SKM-1 (cell line): ENCODE results near the gene FASTKD2.
"Not testable (repeated sequence)": the region's sequence is repeated elsewhere in the genome, so short reads cannot be mapped to it uniquely, and the experiment has no call there.

ENCODE experiments used
- DNase-seq: peaks from one replicate; lab custom pipeline; 2025; ENCODE audit not compliant: unreplicated experiment; lab: John Stamatoyannopoulos, UW

FASTKD2 gene

DNA sequence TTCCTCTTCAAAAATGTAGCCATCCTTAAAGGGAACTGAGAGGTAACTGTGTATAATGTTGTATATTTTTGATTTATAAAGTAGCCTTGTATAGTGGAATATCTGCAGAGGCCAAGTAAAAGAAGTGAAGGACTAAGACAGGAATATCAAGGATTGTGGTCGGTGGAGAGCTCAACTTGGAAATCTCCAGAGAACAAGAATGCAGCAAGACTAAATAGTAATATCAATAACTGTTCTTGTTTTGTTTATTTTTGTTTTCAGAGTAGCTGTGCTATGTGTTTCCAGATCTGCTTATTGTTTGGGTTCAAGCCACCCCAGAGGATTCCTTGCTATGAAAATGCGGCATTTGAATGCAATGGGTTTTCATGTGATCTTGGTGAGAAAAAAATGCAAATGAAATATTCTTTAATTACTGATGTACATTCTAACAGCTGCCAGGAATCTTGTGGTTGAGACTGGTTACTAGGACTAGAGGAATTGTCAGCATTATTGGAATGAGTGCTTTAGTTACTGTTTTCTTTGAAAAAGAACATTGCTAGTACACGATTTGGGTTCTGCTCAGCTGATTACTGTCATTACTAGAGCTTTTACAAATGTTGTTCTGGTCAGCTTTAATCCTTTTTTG, 25.0 kb downstream of the FASTKD2 start:
- DNase-seq: no peak

DNA sequence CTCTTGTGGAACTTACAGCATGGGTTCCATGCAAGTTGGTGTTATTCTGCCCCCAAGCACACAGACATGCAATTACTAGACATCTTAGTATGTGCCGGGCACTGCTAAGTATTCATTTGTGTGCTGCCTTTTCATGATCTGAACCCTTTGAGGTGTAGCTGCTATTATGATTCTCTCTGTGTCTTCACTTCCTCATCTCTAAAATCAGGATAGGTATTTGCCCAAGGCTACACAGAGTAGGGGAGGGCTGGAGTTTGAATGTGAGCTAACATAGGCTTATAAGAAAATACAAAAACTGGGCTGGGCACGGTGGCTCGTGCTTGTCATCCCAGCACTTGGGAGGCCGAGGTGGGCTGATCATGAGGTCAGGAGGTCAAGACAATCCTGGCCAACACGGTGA, 27.2 kb downstream of the FASTKD2 start:
- DNase-seq: no peak

DNA sequence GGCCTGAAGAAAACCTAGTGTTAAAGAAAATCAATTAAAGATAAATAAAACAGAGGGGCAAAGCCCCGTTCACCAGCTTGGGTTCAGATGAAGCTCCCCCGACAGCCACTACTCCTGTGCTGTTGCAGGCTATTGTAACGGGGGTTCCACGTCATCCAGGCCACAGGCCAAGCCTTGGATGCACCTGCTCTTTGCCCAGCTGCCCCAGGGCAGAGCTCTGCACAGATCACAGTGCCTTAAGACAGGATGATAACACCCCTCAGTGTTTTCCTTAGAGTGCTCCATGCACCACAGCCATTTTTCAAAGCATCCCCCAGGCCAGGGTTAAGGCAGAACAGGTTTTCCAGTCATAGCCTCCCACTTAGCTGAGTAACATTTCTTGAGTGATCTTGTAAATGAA, 32.0 kb downstream of the FASTKD2 start:
- DNase-seq: no peak

DNA sequence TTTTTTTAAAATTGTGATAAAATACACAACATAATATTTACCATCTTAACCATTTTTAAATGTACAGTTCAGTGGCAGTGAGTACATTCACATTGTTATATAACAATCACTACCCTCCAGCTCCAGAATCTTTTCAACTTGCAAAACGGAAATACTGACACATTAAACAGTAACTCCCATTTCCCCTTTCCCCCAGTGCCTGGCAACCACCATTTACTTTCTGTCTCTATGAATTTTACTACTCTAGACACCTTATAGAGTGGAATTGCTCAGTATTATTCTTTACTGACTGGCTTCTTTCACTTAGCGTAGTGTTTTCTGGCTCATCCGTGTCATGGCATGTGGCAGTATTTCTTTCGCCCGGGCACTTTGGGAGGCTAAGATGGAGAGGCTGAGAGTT, 32.6 kb downstream of the FASTKD2 start:
- no peak for DNase-seq

DNA sequence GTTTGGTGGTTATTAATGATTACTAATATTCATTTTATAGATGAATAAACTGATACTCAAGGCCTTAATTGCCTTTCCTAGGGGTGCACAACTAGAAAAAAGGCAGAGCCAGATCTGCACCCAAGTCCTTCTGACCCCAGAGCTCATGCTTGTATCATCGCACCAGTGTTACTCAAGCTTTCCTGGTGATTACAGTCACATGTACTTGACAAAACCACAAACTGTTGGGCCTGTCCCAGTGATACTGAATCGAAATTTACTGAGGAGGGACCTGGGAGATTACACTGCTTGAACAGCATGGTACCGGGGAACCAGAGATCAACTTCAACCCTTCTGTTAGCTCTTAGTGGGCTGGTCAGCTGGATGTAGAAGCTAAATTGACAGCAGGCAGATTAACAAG, 33.7 kb downstream of the FASTKD2 start:
- DNase-seq: no peak

DNA sequence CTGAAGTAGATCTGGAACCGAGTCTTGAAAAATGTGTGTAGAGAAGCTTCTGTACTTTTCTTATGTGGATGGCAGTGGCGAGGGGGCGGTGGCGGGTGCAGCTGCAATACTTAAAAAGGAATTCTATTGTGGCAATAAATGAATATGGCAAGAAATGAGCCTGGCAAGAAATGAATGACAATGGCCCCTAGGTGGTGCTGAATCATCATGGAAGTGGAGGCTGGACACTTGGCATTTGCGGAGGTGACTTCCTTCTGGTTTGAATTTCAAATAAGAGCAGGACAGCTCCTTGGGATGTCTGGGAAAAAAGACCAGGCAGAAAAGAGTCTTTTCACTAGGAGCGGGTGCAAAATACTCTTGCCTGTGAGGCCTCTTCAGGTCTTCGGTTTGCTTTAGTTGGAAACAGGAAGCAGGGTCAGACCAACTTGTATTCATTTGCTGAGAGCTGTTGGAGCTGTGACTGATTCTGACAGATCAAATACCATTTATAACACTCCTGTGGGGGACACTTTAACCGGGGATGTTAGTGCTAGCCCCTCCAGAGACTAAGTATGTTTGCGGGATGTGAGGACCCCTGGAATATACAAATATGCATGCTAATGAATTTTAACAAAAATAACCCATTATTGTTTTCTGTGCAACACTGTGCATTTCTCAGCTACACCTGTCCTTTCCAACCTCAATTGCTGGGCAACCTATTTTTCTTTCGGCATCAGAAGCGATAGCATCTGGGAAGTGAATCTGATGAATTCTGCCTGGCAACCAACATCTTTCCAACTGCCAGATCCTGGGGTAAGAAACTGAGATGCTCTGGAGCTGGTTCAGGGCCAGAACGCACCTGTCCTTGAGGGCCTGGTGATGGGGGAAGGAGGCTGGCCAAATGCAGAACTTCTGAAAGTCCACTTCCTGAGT, 35.4 kb downstream of the FASTKD2 start:
- peak; percentile 42 for DNase-seq

DNA sequence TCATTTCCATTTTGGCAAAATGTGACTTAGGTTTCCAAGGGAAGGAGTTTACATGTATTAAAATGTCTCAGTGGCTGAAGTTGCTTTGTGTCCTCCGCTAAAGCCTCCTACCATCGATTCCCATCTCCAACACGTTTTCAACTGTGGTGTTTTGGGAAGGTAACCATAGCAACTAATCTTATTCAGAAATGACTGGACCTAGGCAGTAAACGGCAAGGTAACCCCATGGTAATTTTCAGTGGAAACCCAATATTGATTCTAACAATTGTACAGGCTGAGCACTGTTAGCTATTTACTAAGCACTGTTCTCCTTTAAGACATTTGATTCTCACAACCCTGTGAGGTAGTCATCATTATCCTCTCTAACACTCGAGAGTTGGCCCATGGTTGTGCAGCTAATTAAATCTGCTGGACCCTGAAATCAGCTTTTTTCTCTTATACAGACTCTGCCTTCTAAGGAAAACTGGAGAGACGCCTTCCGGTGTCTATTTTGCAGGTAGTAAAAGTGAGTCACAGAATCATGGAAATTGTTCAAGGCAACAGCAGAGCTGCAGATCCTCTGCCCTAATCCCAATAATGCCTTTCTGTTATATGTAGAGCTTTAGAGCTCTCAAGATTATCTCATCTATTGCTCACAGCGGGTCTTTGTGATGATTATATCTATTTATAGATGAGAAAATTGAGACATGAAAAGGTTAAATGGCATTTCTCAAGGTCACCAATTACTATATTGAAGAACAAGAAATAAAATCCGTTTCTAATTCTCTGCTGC, 36.2 kb downstream of the FASTKD2 start:
- no peak for DNase-seq

DNA sequence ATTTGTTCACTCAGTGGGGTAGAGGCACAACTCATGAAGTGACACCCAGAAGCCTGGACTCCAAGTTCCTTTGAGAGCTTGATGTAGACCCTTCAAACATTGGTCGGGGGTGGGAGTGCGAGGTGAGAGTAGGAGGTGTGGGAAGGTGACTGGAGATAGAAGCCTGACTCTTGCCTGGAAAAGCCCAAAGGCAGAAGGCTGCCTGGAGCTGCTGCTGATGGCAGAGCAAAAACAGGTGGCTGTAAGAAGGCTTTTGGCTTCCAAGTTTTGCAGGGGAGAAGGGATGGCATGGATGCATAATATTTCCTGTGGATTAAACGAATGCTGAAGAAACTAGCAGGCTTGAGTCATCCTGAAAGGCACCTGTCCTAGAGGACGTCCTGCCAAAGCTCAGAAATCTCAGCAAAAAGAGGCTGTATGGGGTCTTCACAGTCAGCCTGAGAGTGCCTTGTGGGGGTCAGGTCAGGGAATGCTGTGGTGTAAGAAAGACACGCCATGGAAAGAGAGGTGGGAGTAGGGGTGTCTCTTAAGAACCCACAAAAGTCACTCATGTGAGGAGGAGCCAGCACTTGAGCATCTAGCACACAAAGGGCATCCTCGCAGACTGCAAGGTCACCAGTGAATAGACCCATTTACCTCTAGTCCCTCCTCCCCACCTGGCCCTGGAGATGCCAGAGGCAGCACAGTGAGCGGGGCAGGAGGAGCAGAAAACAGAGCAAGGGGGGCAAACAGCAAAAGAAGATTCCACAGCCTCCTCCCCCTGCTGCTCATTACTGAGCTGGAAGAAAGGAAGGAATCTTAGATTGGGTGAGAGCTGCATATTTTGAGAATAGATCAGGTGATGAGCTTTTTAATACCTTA, 37.5 kb downstream of the FASTKD2 start:
- DNase-seq: no peak

DNA sequence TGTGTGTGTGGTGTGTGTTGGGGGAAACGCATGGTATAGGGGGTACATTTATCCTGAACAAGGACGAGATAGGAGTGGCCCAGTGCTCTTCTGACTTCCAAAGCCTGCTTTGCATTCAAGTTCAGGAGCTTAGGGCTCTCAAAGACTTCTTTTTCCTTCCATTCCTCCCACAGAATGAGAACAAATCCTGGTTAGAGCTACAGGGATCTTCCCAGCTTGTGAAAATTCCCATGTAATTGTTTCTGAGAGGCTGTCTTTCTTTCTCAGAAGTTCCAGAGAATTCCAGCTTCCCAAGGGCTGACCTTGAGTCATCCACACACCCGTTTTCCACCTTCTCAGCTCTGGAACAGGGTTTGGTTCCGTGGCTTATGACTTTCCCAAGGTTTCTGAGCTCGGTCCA, 38.9 kb downstream of the FASTKD2 start:
- no peak for DNase-seq

DNA sequence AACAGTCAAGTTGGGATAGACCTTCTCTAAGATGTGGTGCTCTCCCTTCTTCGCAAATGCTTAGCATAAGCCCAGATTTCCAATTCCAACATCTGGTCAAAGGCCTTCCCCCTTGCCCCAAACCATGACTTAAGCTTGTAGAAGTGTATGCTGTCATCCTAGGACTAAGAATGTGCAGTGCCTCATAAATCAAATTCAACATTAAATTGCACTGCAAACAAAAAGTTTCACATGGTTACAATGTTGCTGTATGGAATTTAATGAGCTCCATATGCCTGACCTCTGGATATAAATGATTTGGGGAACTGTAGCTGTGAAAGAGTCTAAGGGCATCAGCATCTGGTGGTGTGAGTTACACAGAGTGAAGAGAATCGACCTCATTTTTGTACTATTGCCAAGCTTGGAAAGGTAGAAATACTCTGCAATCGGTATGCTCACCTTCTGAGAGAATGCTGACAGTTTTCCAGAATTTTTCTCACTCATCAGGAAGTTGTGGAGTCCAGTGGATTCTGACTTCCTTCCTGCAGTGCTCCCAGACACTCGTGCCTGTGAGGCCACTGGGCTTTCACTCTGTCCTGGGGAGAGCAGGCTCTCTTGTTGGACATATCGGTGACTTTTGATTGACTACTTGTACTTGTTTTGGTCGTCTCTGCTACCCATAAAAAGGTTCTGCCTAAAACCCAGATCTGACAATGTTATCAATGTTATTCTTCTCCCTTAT, 40.6 kb downstream of the FASTKD2 start:
- DNase-seq: no peak

DNA sequence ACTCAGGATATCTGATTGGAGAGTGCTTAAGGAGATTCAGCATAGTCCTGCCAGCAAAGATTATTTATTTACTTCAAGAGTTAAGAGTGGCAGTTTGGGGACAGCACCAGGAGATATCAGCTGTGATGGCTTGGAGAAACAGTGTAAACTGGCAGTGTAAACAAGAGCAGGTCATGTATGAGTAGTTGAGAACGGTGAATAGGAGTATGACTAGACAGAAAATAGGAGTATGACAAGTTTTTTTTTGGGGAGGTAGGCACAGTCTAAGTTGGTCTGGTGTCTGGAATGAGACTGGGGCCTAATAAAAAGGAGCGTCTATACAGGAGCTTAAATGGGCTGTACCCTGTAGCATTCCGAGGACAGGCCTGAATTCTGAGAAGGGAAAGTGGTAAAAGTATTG, 42.2 kb downstream of the FASTKD2 start:
- DNase-seq: not testable (repeated sequence)

DNA sequence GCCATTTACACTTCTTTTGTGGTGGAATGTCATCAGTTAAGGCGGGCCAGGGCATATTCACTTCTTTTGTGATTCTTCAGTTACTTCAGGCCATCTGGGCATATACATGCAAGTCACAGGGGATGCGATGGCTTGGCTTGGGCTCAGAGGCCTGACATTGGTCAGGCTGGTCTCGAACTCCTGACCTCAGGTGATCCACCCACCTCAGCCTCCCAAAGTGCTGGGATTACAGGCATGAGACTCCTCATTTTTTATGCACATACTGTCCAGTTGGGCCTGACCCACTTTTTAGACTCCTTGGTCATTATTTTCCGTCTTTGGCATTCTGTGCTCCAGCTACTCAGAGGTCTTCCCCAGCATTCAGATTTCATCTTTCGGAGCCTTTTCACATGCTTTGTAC, 47.1 kb downstream of the FASTKD2 start:
- not testable (repeated sequence) for DNase-seq

DNA sequence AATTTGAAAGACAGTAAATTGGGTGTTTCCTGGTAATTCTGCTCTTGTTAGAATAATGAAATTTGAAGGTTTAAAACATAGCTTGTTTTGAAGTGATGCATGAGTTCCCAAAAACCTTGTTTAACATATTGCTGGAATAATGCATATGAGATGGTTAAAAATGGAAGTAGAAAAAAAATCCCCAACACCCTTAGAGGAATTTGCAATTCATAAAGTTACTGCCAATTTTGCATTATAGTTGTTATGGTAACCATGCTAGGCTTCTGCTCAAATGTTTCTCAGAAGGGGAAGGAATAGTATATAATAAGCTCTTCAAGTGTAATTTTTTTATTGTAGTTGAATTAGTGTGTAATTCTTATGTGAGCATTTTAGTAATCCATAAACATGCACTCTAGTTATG, 49.1 kb downstream of the FASTKD2 start:
- DNase-seq: no peak

DNA sequence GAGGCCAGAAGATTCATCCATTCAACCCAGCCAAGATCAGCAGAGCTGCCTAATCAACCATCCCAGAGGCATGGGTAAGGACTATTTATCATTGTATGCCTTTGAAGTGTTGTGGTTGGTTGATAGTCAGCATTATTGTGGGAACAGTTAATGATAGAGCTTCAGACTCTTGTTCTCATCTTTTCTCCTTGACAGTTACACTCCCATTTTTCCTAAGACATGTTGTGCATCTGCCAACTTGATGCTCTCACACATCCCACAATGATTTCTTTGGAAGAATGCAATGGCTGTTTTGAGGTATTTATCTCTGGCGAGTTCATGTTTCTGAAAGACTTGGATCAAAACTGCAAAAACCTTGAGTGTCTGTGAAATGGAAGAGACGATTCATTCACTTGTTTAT, 55.4 kb downstream of the FASTKD2 start:
- DNase-seq: no peak

DNA sequence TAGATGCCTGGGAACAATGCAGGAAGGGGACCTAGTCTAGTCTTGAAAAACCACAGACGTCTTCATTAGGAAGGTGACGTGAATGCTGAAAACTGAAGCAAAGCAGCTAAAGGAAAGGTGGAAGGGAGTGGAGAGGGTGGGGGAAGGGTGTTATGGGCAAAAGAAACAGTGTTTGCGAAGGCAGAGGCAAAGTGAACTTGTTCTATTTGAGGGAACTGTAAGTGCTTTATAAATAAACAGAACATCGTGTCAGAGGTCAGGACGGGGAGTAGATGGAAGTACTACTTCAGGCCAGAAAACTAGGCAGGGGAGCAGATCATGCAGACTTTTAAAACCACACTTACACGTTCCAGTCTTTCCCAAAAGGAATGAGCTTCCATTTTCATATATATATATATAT, 57.8 kb downstream of the FASTKD2 start:
- DNase-seq: no peak

DNA sequence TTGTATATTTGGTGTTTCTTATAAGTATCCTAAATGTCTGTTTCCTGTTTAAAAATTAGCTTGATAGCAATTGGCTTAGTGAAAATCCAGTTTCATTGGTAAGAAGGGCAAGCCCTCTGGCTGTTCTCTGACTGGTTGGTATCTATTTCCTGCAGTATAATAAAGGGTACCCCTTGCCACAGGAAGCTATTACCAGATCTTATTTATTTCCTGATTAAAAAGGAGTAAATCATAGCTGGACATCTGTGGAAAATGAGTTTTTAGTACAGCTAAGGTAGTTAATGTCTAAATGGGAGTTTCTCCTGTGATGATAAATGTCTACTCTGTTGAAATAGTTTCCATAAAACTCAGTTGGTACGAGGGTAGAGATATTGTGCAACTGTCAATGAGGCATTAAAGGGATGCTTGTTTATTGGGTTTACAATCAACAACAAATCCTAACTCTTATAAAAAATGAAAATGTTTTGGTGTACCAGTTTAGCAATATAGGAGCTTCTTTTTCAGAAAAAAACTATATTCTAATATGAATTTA, 58.7 kb downstream of the FASTKD2 start:
- DNase-seq: no peak

DNA sequence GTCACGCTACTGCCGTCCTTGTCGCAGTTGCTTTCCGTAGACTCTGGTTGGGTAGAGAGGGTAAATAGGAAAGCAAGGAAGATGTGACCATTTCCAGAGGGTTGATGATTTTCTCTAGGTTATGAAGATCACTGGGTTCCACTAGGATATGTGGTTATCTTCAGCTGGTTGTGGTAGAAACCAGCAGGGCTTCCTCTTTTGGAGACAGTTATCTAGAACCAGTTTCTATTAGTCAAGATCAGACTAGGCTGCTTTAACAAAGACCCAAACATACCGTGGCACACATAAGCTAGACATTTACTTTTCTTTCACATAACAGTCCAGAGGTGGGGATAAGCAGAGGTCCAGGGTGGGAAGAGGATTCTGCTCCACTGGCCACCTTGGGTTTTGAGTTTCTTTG, 59.6 kb downstream of the FASTKD2 start:
- DNase-seq: no peak

DNA sequence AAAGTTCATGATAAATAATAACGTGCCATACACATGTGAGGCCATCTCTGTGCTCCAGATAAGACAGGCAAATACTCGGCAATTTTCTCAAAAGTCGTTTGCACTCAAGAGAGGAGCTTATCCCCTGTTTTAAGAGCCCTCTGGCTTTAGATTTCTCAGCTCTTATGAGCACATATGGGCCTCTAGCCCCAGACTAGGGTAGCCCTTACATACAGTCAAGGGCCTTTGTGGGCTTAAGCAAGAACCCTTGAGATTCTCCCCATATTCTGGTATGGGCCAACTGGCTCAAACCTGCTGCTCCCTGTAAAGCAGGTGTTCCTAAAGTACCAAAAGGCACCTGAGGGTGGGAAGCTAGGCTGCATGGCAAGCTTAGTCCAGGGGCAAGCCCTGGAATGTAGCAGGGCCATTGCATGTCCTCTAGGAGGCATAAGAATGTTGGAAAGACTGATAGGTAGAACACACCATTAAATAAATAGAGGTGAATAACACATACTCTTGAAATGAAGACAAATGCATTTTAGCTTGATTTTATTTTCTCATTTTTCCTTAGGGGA, 66.1 kb downstream of the FASTKD2 start:
- no peak for DNase-seq

DNA sequence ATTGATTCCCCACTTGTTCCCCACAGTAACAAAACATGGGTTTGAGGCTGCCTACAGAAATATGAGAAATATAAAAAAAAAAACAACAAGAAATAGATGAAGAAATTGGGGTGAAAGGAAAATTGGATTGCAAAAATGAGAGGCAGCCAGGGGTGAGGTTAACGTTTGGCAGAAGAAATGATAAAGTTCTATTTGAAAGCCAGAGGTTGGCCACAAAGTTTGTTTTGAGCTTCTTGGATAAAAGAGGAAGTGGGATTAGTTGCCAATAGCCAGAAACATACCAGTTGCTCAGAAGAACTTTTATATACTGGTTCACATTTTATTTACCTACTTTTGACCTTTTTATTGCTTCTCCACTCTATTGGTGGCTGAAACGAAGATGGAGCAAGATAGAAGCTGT, 67.5 kb downstream of the FASTKD2 start:
- DNase-seq: no peak

DNA sequence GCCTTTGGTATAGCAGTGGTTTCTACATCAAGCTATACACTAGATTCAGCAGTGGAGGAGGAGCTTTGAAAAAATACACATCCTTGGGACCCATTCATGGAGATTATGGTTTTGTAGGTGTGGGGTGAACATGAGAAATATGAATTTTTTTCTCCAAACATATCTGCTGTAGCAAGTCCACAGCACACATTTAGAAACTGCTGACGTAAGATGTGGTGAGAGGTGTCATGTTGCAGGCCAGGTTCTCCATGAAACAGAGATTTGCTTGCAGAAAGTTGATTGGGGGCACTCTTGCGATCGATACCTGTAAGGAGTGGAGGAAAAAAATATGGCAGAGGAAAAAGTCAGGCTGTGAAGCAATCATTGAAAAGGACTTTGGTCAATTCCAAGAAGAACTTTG, 67.9 kb downstream of the FASTKD2 start:
- DNase-seq: no peak
